ENCODE data around the gene OSM.

Gene OSM

DNA sequence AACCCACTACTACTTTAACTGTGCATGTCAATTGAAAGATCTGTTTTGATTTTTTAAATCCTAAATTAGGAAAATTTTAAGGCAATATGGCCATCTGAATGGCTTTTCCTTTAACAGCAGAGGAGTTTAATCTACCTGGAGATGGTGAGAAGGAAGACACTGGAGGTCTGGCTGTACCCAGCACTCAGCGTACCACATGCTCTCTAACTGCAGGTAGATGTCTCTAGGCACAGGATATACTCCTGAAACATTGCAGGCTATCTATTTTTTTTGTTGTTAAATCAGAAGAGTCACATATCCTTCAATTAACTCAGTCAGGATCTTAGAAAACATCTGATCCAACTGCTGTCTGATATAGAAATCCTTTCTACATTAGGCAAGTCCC is 40.0 kb upstream of the OSM start:
- H3K9ac ChIP-seq (ENCODE audit: low read depth, low read length), result no peak overlapping the region
- no peaks in the 10 kb centered on the region for H3K27me3 ChIP-seq (ENCODE audit: control insufficient read depth, insufficient read depth, low read length)
- no peaks in the 10 kb centered on the region for H3K36me3 ChIP-seq (ENCODE audit: control insufficient read depth, insufficient read depth, low read length)
- H3K4me1 ChIP-seq (ENCODE audit: control insufficient read depth, insufficient read depth, low read length), result peaks cover 3% of the 10 kb centered on the region
- no peaks in the 10 kb centered on the region for H3K9me3 ChIP-seq (ENCODE audit: control insufficient read depth, insufficient read depth, low read length)
- H3K4me3 ChIP-seq (ENCODE audit: low read depth, low read length), result no peak overlapping the region

DNA sequence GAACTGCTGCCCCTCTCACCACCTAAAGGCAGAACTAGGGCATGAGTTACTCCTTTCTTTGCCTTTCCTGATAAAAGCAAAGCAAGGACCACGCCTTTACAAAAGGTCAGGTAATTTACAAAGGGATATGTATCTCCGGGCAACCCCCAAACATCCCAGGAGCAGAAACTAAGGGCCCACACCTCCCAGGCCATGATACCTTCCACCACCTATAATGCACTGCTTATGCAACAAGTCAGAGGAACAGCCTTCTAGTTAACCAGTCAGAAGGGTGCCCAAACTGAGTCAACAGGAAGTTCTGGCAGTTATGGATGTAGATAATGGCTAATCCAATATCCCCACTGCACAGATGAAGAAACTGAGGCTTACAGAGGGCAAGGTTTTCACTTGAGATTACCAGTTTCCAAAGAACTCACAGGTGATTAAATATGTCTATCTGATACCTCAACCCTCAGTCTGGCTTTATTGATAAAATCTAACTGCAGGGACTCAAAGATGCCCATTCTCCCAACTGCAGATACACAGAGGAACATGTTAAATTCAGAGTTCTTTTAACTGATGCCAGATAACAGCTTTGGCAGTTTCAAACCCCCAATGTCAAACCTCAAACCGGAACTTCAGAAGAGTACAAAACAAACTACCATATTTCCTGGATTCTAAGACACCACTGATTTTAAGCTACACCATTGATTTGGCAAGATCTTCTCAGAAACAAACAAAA is 39.4 kb upstream of the OSM start:
- H3K27me3 ChIP-seq (ENCODE audit: control insufficient read depth, insufficient read depth, low read length), result no peaks in the 10 kb centered on the region
- no peaks in the 10 kb centered on the region for H3K9me3 ChIP-seq (ENCODE audit: control insufficient read depth, insufficient read depth, low read length)
- no peak overlapping the region for H3K4me3 ChIP-seq (ENCODE audit: low read depth, low read length)
- no peaks in the 10 kb centered on the region for H3K36me3 ChIP-seq (ENCODE audit: control insufficient read depth, insufficient read depth, low read length)
- peak overlapping the region; percentile 37 for H3K9ac ChIP-seq (ENCODE audit: low read depth, low read length)
- H3K4me1 ChIP-seq (ENCODE audit: control insufficient read depth, insufficient read depth, low read length), result peaks cover 3% of the 10 kb centered on the region

DNA sequence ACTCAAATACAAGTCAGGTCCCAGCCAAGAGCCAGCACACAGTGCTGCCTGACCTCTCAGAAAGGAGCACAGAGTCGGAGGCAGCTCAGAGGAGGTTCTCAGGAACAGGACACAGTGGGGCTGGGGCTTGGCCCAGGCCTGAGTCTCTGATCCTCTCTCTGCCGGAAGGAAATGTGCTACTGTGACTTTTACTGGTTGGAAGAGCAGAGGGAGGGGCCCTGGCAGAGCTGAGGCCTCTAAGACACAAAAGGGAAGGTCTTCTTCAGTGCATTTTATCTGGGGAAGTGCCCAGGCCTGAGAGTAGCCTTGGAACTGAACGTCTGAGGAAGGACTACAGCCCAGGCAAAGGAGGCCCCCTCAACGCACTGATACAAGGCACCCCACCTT is 38.9 kb upstream of the OSM start:
- no peak overlapping the region for H3K4me3 ChIP-seq (ENCODE audit: low read depth, low read length)
- peaks cover under 1% of the 10 kb centered on the region for H3K4me1 ChIP-seq (ENCODE audit: control insufficient read depth, insufficient read depth, low read length)
- H3K9me3 ChIP-seq (ENCODE audit: control insufficient read depth, insufficient read depth, low read length), result no peaks in the 10 kb centered on the region
- peaks cover 1% of the 10 kb centered on the region for H3K36me3 ChIP-seq (ENCODE audit: control insufficient read depth, insufficient read depth, low read length)
- peak overlapping the region; percentile 37 for H3K9ac ChIP-seq (ENCODE audit: low read depth, low read length)
- no peaks in the 10 kb centered on the region for H3K27me3 ChIP-seq (ENCODE audit: control insufficient read depth, insufficient read depth, low read length)

DNA sequence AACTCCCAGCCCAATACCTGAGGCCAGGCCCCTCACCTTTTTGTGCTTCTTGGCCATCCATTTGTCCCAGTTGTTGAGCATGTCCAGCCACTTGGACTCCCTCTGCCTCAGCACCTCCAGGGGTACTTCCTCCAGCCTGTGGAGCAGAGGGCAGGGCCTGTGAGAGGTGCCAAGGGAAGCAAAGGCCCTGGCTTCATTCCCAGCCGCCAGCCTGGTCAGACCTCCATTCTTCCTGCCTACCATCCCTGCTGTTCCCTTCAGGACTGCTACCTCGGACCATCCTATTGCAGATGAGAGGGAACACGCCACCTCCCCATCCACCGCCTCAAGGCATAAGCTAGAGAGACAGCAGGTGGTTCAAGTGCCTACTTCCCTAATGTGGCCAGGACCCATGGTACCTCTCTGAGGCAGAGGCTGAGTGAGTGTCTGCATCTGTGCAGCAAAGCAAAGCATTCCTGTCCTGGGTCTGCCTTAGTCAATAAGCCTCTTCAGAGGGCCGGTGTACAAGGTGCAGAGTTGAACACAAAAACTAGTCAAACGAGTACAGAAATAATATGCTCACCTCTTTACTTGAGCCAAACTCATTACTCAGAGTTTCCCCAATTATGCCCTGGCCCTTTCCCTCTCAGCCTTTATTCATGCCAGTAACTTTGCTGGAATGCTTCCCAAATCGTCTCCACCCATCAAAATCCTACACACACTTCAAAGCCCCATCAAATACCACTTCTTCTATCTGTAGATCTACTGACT is 38.0 kb upstream of the OSM start:
- Histone ChIP-seq H3K36me3 (ENCODE audit: control insufficient read depth, insufficient read depth, low read length) (peaks cover 3% of the 10 kb centered on the region), H3K9ac (ENCODE audit: low read depth, low read length) (no peak overlapping the region), H3K9me3 (ENCODE audit: control insufficient read depth, insufficient read depth, low read length) (no peaks in the 10 kb centered on the region), H3K4me1 (ENCODE audit: control insufficient read depth, insufficient read depth, low read length) (no peaks in the 10 kb centered on the region), H3K27me3 (ENCODE audit: control insufficient read depth, insufficient read depth, low read length) (no peaks in the 10 kb centered on the region), H3K4me3 (ENCODE audit: low read depth, low read length) (no peak overlapping the region)

DNA sequence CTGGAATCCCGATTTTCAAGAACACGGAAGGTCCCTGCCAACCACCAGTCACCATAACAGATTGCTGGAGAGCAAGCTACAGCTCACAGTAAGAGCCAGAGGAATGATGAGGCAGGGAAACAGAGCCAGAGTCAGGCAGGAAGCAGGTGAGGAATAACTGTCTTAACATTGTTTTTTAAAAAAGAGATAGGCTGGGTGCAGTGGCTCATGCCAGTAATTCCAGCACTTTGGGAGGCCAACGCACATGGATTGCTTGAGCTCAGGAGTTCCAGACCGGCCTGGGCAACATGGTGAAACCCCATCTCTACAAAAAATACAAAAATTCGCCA is 36.1 kb upstream of the OSM start:
- Histone ChIP-seq H3K9me3 (ENCODE audit: control insufficient read depth, insufficient read depth, low read length) (no peaks in the 10 kb centered on the region), H3K4me1 (ENCODE audit: control insufficient read depth, insufficient read depth, low read length) (no peaks in the 10 kb centered on the region), H3K9ac (ENCODE audit: low read depth, low read length) (no peak overlapping the region), H3K4me3 (ENCODE audit: low read depth, low read length) (no peak overlapping the region), H3K27me3 (ENCODE audit: control insufficient read depth, insufficient read depth, low read length) (no peaks in the 10 kb centered on the region), H3K36me3 (ENCODE audit: control insufficient read depth, insufficient read depth, low read length) (peaks cover 3% of the 10 kb centered on the region)

DNA sequence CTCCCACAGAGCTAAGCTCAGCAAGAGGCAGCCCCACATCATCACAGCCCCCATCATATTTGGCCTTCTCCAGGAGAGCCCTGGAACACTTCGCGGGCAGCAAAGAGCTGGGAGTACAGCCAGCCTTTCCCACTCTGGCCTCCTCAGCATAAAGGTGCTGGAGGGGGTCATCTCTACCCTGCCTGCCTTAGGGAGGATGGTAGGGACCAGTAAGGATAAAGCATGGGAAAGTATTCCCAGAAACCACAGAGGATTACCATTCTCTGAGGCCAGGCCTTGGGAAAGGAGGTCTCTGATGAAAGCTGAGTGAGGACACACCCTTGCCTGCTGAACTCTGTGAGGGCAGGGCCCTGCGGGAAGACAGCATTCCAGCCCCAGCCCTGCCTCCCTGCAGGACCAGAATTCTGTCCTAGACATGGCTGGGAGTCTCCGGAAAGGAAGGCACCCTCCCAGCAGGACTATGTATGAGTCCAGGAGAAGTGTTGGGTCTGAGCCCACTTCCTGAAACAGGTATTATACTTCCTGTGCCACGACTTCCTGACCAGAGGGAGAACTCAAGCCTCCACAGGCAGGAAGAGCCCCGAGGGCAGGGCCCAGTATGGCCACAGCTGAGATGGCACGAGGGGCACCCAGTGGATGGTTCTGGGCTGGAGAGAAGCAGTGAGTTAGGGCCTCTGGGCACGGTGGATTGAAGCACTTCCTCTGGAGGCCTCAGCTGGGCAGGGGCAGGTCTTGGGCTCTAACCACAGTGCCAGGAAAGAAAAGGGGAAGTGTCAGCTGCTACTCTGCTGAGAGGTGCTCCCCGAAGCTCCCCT is 35.6 kb upstream of the OSM start:
- Histone ChIP-seq H3K9me3 (ENCODE audit: control insufficient read depth, insufficient read depth, low read length) (no peaks in the 10 kb centered on the region), H3K9ac (ENCODE audit: low read depth, low read length) (no peak overlapping the region), H3K4me3 (ENCODE audit: low read depth, low read length) (no peak overlapping the region), H3K27me3 (ENCODE audit: control insufficient read depth, insufficient read depth, low read length) (no peaks in the 10 kb centered on the region), H3K36me3 (ENCODE audit: control insufficient read depth, insufficient read depth, low read length) (peaks cover 3% of the 10 kb centered on the region), H3K4me1 (ENCODE audit: control insufficient read depth, insufficient read depth, low read length) (no peaks in the 10 kb centered on the region)

DNA sequence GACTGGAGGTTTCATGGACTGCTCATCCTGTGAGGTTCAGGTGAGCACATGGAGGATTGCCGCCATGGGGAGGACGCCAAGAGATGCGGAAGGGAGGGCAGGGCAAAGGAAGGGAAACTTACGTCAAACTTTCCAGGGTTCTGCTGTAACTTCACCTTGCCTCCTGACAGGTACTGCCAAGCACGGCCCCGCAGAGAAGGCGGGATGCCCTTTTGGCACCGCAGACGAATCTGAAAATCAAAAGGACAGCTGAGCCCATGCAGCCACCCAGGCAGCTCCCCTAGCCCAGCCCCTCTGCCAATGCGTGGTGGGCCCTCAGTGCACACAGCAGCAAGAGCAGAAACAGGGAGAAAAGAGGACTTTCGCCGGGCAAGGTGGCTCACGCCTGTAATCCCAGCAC is 32.7 kb upstream of the OSM start:
- Histone ChIP-seq H3K4me3 (ENCODE audit: low read depth, low read length) (no peak overlapping the region), H3K36me3 (ENCODE audit: control insufficient read depth, insufficient read depth, low read length) (peaks cover 3% of the 10 kb centered on the region), H3K27me3 (ENCODE audit: control insufficient read depth, insufficient read depth, low read length) (no peaks in the 10 kb centered on the region), H3K9ac (ENCODE audit: low read depth, low read length) (no peak overlapping the region), H3K4me1 (ENCODE audit: control insufficient read depth, insufficient read depth, low read length) (no peaks in the 10 kb centered on the region), H3K9me3 (ENCODE audit: control insufficient read depth, insufficient read depth, low read length) (no peaks in the 10 kb centered on the region)

DNA sequence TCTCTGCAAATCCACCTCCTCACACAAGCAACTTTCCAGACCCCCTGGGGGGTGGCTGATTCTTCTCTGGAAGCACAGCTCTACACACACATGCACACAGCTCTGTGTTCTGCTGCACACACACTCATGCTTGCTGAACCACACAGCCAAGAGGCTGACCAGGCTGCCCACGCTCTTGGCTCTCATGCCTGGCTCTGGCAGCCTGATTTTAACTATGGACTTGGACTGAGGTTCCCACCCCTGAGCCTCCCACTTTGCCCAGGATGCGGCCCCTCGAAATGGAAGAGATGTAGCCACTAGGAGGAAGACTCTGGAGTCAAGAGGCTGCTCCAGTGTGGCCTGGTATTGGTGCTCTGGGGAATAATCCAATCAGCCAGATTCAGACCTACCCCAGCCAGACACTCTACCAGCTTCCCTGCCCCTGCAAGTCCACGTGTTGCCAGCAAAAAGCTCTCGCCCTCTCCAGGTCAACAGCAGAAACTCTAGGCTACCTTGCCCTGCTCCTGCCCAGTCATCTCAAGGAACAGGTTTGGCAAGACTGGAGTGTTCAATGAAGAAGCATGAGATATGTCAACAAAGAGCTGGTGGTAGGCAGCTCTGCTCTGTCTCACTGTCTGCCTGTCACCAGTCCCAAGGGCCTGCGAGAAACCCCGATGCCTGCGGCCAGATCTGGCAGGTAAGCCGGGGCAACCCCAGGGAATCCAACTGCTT is 31.5 kb upstream of the OSM start:
- H3K27me3 ChIP-seq (ENCODE audit: control insufficient read depth, insufficient read depth, low read length), result no peaks in the 10 kb centered on the region
- peaks cover 14% of the 10 kb centered on the region for H3K36me3 ChIP-seq (ENCODE audit: control insufficient read depth, insufficient read depth, low read length)
- H3K4me3 ChIP-seq (ENCODE audit: low read depth, low read length), result no peak overlapping the region
- H3K9me3 ChIP-seq (ENCODE audit: control insufficient read depth, insufficient read depth, low read length), result no peaks in the 10 kb centered on the region
- H3K4me1 ChIP-seq (ENCODE audit: control insufficient read depth, insufficient read depth, low read length), result no peaks in the 10 kb centered on the region
- no peak overlapping the region for H3K9ac ChIP-seq (ENCODE audit: low read depth, low read length)

DNA sequence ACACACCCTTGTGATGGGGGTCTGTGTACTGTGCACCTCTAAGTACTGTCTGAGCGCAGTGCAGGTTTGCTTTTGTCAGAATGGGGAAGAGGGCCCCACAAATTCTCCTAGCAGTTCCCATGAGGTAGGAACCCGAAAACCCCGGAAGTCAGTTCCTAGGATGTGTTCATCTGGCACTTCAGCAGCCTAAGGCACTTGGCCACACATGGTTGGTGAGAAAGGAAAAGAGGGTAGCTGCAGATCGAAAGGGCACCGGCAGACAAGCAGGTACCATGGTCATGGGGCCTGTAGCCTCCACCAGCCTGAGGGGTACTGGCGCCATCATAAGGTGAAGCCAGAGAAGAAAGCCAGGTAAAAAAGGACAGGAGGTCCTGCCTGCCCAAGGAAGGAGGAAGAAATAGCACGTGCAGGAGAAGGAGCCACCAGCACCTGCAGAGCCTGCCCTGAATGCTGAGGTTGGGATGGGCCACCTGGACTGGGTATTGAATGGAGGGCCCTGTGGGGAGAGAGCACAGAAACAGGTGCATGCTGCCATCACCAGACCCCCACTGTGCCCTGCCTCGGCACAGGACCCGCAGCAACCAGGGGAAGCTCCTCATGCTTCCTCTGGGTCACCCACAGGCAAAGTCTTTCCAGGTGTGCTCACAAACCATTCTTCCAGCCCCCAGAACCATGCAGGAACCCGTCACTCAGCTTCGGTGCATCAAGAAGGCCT is 30.8 kb upstream of the OSM start:
- Histone ChIP-seq H3K36me3 (ENCODE audit: control insufficient read depth, insufficient read depth, low read length) (peaks cover 16% of the 10 kb centered on the region), H3K9me3 (ENCODE audit: control insufficient read depth, insufficient read depth, low read length) (no peaks in the 10 kb centered on the region), H3K9ac (ENCODE audit: low read depth, low read length) (no peak overlapping the region), H3K4me3 (ENCODE audit: low read depth, low read length) (no peak overlapping the region), H3K27me3 (ENCODE audit: control insufficient read depth, insufficient read depth, low read length) (no peaks in the 10 kb centered on the region), H3K4me1 (ENCODE audit: control insufficient read depth, insufficient read depth, low read length) (no peaks in the 10 kb centered on the region)

DNA sequence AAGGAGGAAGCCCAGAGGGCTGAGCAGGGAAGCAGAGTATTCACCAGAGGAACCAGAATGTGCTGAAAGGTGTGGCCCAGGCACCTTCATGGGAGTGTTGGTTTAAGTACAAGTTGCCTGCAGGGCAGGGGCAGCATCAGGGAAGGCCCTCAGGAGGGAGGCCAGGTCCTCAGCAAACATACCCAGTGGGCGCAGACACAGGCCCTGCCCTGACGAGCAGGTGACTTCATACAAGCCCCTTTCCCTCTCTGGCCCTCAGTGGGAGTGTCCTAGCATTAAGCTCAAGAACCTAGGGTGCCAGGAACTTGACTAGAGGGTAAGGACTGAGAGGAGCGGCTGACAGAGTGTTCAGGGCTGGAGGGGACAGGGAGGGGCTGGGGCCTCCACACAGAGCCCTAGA is 30.2 kb upstream of the OSM start:
- H3K36me3 ChIP-seq (ENCODE audit: control insufficient read depth, insufficient read depth, low read length), result peaks cover 19% of the 10 kb centered on the region
- no peak overlapping the region for H3K9ac ChIP-seq (ENCODE audit: low read depth, low read length)
- no peaks in the 10 kb centered on the region for H3K27me3 ChIP-seq (ENCODE audit: control insufficient read depth, insufficient read depth, low read length)
- no peak overlapping the region for H3K4me3 ChIP-seq (ENCODE audit: low read depth, low read length)
- no peaks in the 10 kb centered on the region for H3K9me3 ChIP-seq (ENCODE audit: control insufficient read depth, insufficient read depth, low read length)
- H3K4me1 ChIP-seq (ENCODE audit: control insufficient read depth, insufficient read depth, low read length), result no peaks in the 10 kb centered on the region

DNA sequence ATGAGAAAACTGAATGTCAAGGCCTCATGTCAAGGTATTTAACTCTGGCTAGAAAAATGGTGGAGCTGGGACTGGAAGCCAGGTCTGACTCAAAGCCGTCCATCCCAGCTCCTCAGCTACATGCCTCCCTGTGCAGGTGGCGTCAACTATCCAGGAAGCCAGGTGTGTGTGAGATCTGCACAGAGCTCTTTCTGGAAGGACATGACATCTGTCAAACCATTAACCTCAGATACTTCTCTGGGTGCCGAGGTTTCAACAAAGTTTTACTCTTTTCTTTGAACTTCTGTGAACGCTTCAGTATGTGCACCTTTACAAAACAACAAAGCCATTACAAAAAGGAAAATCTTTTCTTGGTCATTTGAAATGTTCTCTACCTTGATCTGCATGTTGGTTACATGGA is 29.7 kb upstream of the OSM start:
- no peaks in the 10 kb centered on the region for H3K27me3 ChIP-seq (ENCODE audit: control insufficient read depth, insufficient read depth, low read length)
- no peaks in the 10 kb centered on the region for H3K9me3 ChIP-seq (ENCODE audit: control insufficient read depth, insufficient read depth, low read length)
- no peak overlapping the region for H3K4me3 ChIP-seq (ENCODE audit: low read depth, low read length)
- no peaks in the 10 kb centered on the region for H3K4me1 ChIP-seq (ENCODE audit: control insufficient read depth, insufficient read depth, low read length)
- peaks cover 19% of the 10 kb centered on the region for H3K36me3 ChIP-seq (ENCODE audit: control insufficient read depth, insufficient read depth, low read length)
- H3K9ac ChIP-seq (ENCODE audit: low read depth, low read length), result no peak overlapping the region

Measured in iPS-15b (cell line).